SK-N-SH treated with all-trans-retinoic acid at 6 μM for 48 hours (cell line): ENCODE data around the gene CCNY.

Experiments used
- ARNTL ChIP-seq: fragments of 450-650 bp; formaldehyde crosslinking; IDR thresholded peaks from 2 replicates; pipeline ENCODE4 v1.5.0; 2020; ENCODE audit warnings: low read depth, mild to moderate bottlenecking, moderate library complexity, borderline replicate concordance
- BACH2 ChIP-seq: fragments of 250-450 bp; sonication (Bioruptor Pico); IDR thresholded peaks from 2 replicates; pipeline ENCODE4 v1.9.0; 2021; ENCODE audit warnings: mild to moderate bottlenecking, borderline replicate concordance
- CREB5 ChIP-seq: fragments of 250-450 bp; sonication (Bioruptor Pico); IDR thresholded peaks from 2 replicates; pipeline ENCODE4 v1.5.1; 2020; ENCODE audit warnings: low read depth, mild to moderate bottlenecking, moderate library complexity
- ESRRG ChIP-seq: fragments of 250-450 bp; sonication (Bioruptor Pico); IDR thresholded peaks from 2 replicates; pipeline ENCODE4 v1.6.1; 2021; ENCODE audit warnings: mild to moderate bottlenecking
- PPARA ChIP-seq: fragments of 250-450 bp; sonication (Bioruptor Pico); IDR thresholded peaks from 2 replicates; pipeline ENCODE4 v1.5.0; 2020; ENCODE audit warnings: mild to moderate bottlenecking, borderline replicate concordance
- TCF4 ChIP-seq: fragments of 250-450 bp; sonication (Bioruptor Pico); IDR thresholded peaks from 2 replicates; pipeline ENCODE4 v1.8.0; 2021; ENCODE audit warnings: mild to moderate bottlenecking, moderate library complexity, borderline replicate concordance
- ZC3H10 ChIP-seq: fragments of 250-450 bp; sonication (Bioruptor Pico); IDR thresholded peaks from 2 replicates; pipeline ENCODE4 v1.5.1; 2021; ENCODE audit warnings: mild to moderate bottlenecking, moderate library complexity
- ZNF565 ChIP-seq: fragments of 450-650 bp; formaldehyde crosslinking; conservative IDR thresholded peaks from 2 replicates; pipeline ENCODE4 v1.5.0; 2020; ENCODE audit warnings: low read depth, mild to moderate bottlenecking, moderate library complexity
- ZNF70 ChIP-seq: fragments of 450-650 bp; formaldehyde crosslinking; IDR thresholded peaks from 2 replicates; pipeline ENCODE4 v1.5.0; 2020; ENCODE audit warnings: mild to moderate bottlenecking, moderate library complexity

DNA sequence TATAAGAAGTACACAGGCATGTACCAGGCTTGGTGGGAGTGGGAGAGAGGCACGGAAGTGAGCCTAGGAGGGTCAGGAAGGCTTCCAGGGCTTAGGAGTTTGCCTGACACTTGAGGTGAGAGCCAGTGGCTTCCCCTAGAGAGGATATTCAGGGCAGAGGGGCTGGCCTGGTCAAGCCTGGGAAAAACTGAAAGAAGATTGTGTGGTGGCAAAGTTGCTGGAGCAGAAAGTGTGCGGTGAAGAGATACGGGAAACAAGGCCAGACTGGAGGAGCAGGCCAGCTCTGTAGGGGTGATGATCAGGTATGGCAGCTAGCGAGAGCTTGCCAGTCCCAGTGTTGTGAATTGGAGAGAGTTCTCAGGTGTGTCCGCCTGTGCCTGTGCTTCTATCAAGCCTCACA lies 129.9 kb downstream of the CCNY start:
- TF ChIP-seq CREB5 (CRISPR knock-in tag) = no peak
- no peak for TF ChIP-seq ZNF70 (CRISPR knock-in tag)
- no peak for TF ChIP-seq TCF4 (CRISPR knock-in tag)
- no peak for TF ChIP-seq ARNTL (CRISPR knock-in tag)
- TF ChIP-seq ESRRG (CRISPR knock-in tag) = no peak
- TF ChIP-seq PPARA (CRISPR knock-in tag) = no peak
- no peak for TF ChIP-seq BACH2 (CRISPR knock-in tag)
- TF ChIP-seq ZNF565 = no peak
- no peak for TF ChIP-seq ZC3H10
